IMR-90 (cell line): ENCODE results near the gene PIN1. TPM values are rescaled to one million over a fixed set of nuclear protein-coding genes. Genes with fewer than 3 reads are reported as not detected.

Experiments used
- ATAC-seq: fragments of 200-7000 bp; cut with Tn5 transposase; 2 replicates; pipeline ENCODE4 v1.9.1; 2020; ENCODE audit warnings: low read depth, mild to moderate bottlenecking, moderate library complexity
- BruUV-seq: library from RNA; stranded (reverse); fragments of 400-500 nt; replicated peaks from 2 replicates; lab custom pipeline; 2021; lab: Mats Ljungman, UMichigan
- CTCF ChIA-PET: fragments of 300-600 bp; formaldehyde crosslinking; extraction: SDS; loops from one replicate; lab custom pipeline; 2021; ENCODE audit warnings: antibody characterized with exemption; lab: Yijun Ruan, JAX
- POLR2A ChIA-PET: fragments of 300-600 bp; sonication (Branson Sonifier 250); formaldehyde crosslinking; loops from one replicate; lab custom pipeline; 2022; ENCODE audit warnings: antibody characterized with exemption; ENCODE audit not compliant: unreplicated experiment; lab: Charles Lee
- DNase-seq: peaks from one replicate; pipeline ENCODE4 v3.0.0; 2013
- H2AFZ ChIP-seq: replicated peaks from 2 replicates; pipeline ENCODE3; 2013; ENCODE audit warnings: low read length, mild to moderate bottlenecking; ENCODE audit not compliant: poor library complexity
- H2AK5ac ChIP-seq: 2 replicates; pipeline ENCODE4 v1.6.1; 2013; ENCODE audit warnings: low read depth, low read length, inconsistent platforms
- H2AK9ac ChIP-seq: replicated peaks from 2 replicates; pipeline ENCODE3; 2013; ENCODE audit warnings: mild to moderate bottlenecking, low read depth, low read length, moderate library complexity; ENCODE audit not compliant: poor library complexity
- H2BK120ac ChIP-seq: 2 replicates; pipeline ENCODE4 v1.6.1; 2013; ENCODE audit warnings: low read depth, low read length, inconsistent platforms
- H2BK15ac ChIP-seq: 3 replicates; pipeline ENCODE4 v1.6.1; 2013; ENCODE audit warnings: low read depth, low read length, inconsistent platforms
- H2BK20ac ChIP-seq: 2 replicates; pipeline ENCODE4 v1.6.1; 2013; ENCODE audit warnings: low read depth, mild to moderate bottlenecking, inconsistent platforms, low read length, moderate library complexity
- H2BK5ac ChIP-seq: 2 replicates; pipeline ENCODE4 v1.6.1; 2013; ENCODE audit warnings: mild to moderate bottlenecking, low read depth, low read length, inconsistent platforms; ENCODE audit not compliant: poor library complexity, severe bottlenecking
- H3K14ac ChIP-seq: replicated peaks from 2 replicates; pipeline ENCODE4 v1.6.1; 2013; ENCODE audit warnings: low read depth, low read length, inconsistent platforms
- H3K18ac ChIP-seq: 2 replicates; pipeline ENCODE4 v1.6.1; 2013; ENCODE audit warnings: low read depth, low read length, control low read depth
- H3K23ac ChIP-seq: 2 replicates; pipeline ENCODE4 v1.6.1; 2013; ENCODE audit warnings: low read depth, low read length, inconsistent platforms
- H3K27ac ChIP-seq: 2 replicates; pipeline ENCODE4 v1.5.1; 2013; ENCODE audit warnings: mild to moderate bottlenecking, control low read depth, low read length; ENCODE audit not compliant: insufficient read depth
- H3K27me3 ChIP-seq: 2 replicates; pipeline ENCODE4 v1.6.1; 2013; ENCODE audit warnings: low read length; ENCODE audit not compliant: control insufficient read depth, insufficient read depth
- H3K36me3 ChIP-seq: 2 replicates; pipeline ENCODE4 v1.6.1; 2013; ENCODE audit warnings: low read length, mixed read lengths; ENCODE audit not compliant: control insufficient read depth, insufficient read depth
- H3K4ac ChIP-seq: 2 replicates; pipeline ENCODE4 v1.6.1; 2013; ENCODE audit warnings: low read depth, low read length, inconsistent platforms
- H3K4me1 ChIP-seq: 2 replicates; pipeline ENCODE4 v1.6.1; 2013; ENCODE audit warnings: low read length, mixed read lengths; ENCODE audit not compliant: control insufficient read depth, insufficient read depth
- H3K4me2 ChIP-seq: 2 replicates; pipeline ENCODE4 v1.6.1; 2013; ENCODE audit warnings: low read depth, mild to moderate bottlenecking, control low read depth, low read length, moderate library complexity
- H3K4me3 ChIP-seq: 2 replicates; pipeline ENCODE4 v1.5.1; 2013; ENCODE audit warnings: low read depth, mild to moderate bottlenecking, control low read depth, low read length, moderate library complexity; ENCODE audit not compliant: insufficient read depth
- H3K56ac ChIP-seq: 2 replicates; pipeline ENCODE4 v1.6.1; 2013; ENCODE audit warnings: low read length, inconsistent platforms; ENCODE audit not compliant: insufficient read depth; ENCODE audit errors: extremely low read depth
- H3K79me1 ChIP-seq, 2 experiments: 2 replicates each; pipeline ENCODE4 v1.6.1; 2013; ENCODE audit warnings: low read length in 2 of 2, inconsistent platforms in 1 of 2, low read depth in 1 of 2
- H3K9ac ChIP-seq: 2 replicates; pipeline ENCODE4 v1.6.1; 2013; ENCODE audit warnings: low read depth, low read length, control low read depth
- H3K9me1 ChIP-seq: 2 replicates; pipeline ENCODE4 v1.6.1; 2013; ENCODE audit warnings: low read length, inconsistent platforms; ENCODE audit not compliant: insufficient read depth
- H3K9me3 ChIP-seq: 2 replicates; pipeline ENCODE4 v1.6.1; 2013; ENCODE audit warnings: low read length; ENCODE audit not compliant: control insufficient read depth, insufficient read depth
- H4K20me1 ChIP-seq: 2 replicates; pipeline ENCODE4 v1.6.1; 2013; ENCODE audit warnings: low read length, inconsistent platforms; ENCODE audit not compliant: insufficient read depth
- H4K5ac ChIP-seq: 2 replicates; pipeline ENCODE4 v1.6.1; 2013; ENCODE audit warnings: mild to moderate bottlenecking, low read depth, low read length, control low read depth
- H4K8ac ChIP-seq, 2 experiments: 2 replicates each; pipeline ENCODE4 v1.6.1; 2013; ENCODE audit warnings: low read depth in 2 of 2, low read length in 2 of 2, control low read depth in 1 of 2, inconsistent platforms in 1 of 2
- H4K91ac ChIP-seq: 2 replicates; pipeline ENCODE4 v1.6.1; 2013; ENCODE audit warnings: low read depth, low read length, inconsistent platforms; ENCODE audit not compliant: insufficient read depth
- BHLHE40 ChIP-seq: fragments of 150-350 bp; IDR thresholded peaks from 2 replicates; pipeline ENCODE4 v1.6.1; 2016; ENCODE audit warnings: mild to moderate bottlenecking, low read depth, low read length
- CHD1 ChIP-seq: IDR thresholded peaks from 2 replicates; pipeline ENCODE4 v1.6.1; 2012; ENCODE audit warnings: low read depth, low read length, improper control_type of control experiment
- MAZ ChIP-seq: IDR thresholded peaks from 2 replicates; pipeline ENCODE4 v1.6.1; 2012; ENCODE audit warnings: low read depth, mild to moderate bottlenecking, low read length, improper control_type of control experiment, moderate library complexity, borderline replicate concordance
- NFE2L2 ChIP-seq: fragments of 150-350 bp; IDR thresholded peaks from 2 replicates; pipeline ENCODE4 v1.6.1; 2016; ENCODE audit warnings: low read depth, mild to moderate bottlenecking, low read length
- WGBS, 2 experiments: methylation state at CpG; one replicate each; pipeline versions ENCODE4 v1.1.5 to v1.1.7; 2013; ENCODE audit warnings: missing lambda C conversion rate in 2 of 2; ENCODE audit not compliant: insufficient read length in 1 of 2; ENCODE audit errors: extremely low coverage in 2 of 2; 5-methylcytosine and 5-hydroxymethylcytosine counted together
- dilution Hi-C: fragments of 300-500 bp; cut with HindIII; formaldehyde crosslinking; loops from one replicate; pipeline ENCODE4 v1.14.3; 2018; ENCODE audit warnings: low sequenced_read_pairs; ENCODE audit not compliant: unreplicated experiment
- in situ Hi-C: fragments of 300-500 bp; cut with MboI; formaldehyde crosslinking; loops from 3 replicates; pipeline ENCODE4 v1.14.3; 2019; ENCODE audit warnings: low sequenced_read_pairs, inconsistent platforms, mixed read lengths
- intact Hi-C: fragments of 100-400 bp; cut with micrococcal nuclease; formaldehyde crosslinking; loops from 2 replicates; pipeline ENCODE4 v1.10.0; 2022
- polyA plus RNA-seq, 3 experiments: library from polyadenylated mRNA; depleted of rRNA; stranded (reverse); fragments of >200 nt; gene quantifications; 2 replicates each; pipeline ENCODE4 v1.2.3, GENCODE V29; 2012; ENCODE audit warnings: low replicate concordance in 1 of 3
- total RNA-seq: library from RNA; depleted of rRNA; stranded (reverse); fragments of >200 nt; gene quantifications from 2 replicates; pipeline ENCODE4 v1.2.3, GENCODE V29; 2012
- TF ChIP-seq, protein P1 (sequence below): fragments of 150-350 bp; IDR thresholded peaks from 2 replicates; pipeline ENCODE4 v1.6.1; 2017; ENCODE audit warnings: mild to moderate bottlenecking, antibody characterized with exemption, low read length, low read depth

The PIN1 gene
- total and polyA plus RNA-seq, 2 of the 4 experiments (the other 2 are of a cell fraction) = 76.0 to 105 TPM

- Histone ChIP-seq H2BK15ac (no peak overlapping the region), H3K9ac (no peak overlapping the region), H4K8ac (no peak overlapping the region), H3K27ac (no peak overlapping the region), H3K4me3 (no peak overlapping the region), H4K20me1 (no peaks in the 10 kb centered on the region), H3K9me3 (no peaks in the 10 kb centered on the region), H2AK9ac (no peak overlapping the region), H3K4me1 (no peaks in the 10 kb centered on the region), H2BK5ac (no peak overlapping the region), H4K91ac (no peak overlapping the region), H3K27me3 (no peaks in the 10 kb centered on the region; the same call in 1 of the 2 replicates), H3K18ac (no peak overlapping the region), H3K79me1 (no peaks in the 10 kb centered on the region), H2BK20ac (no peak overlapping the region), H3K4ac (no peak overlapping the region), H3K56ac (no peak overlapping the region), H3K4me2 (no peak overlapping the region), H2AFZ (no peak overlapping the region), H3K36me3 (no peaks in the 10 kb centered on the region), H3K23ac (no peak overlapping the region), H2BK120ac (no peak overlapping the region), H4K5ac (no peak overlapping the region), H2AK5ac (no peak overlapping the region), H3K9me1 (no peaks in the 10 kb centered on the region), H3K14ac (no peak overlapping the region)
- no peak for ATAC-seq
- CTCF ChIA-PET = no interaction called here
- intact Hi-C loops = no loop called here
- WGBS, 2 experiments = 100% methylated on average over 4 of the region's 16 CpGs; no CpG with 5 or more reads in 1 of the 2 experiments
- BruUV-seq = no TSS peak
- POLR2A ChIA-PET = no interaction called here
- in situ Hi-C loops = no loop called here
- dilution Hi-C loops = no loop called here
- no peak for DNase-seq
- TF ChIP-seq CHD1 = no peak
- no peak for TF ChIP-seq MAZ
- TF ChIP-seq NFE2L2 = no peak
- no peak for TF ChIP-seq BHLHE40
- TF ChIP-seq, protein P1, sequence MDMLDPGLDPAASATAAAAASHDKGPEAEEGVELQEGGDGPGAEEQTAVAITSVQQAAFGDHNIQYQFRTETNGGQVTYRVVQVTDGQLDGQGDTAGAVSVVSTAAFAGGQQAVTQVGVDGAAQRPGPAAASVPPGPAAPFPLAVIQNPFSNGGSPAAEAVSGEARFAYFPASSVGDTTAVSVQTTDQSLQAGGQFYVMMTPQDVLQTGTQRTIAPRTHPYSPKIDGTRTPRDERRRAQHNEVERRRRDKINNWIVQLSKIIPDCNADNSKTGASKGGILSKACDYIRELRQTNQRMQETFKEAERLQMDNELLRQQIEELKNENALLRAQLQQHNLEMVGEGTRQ = no peak
Measured at GRCh38 chr19:9865732-9866501, 30.8 kb downstream of the PIN1 start.
